Heart left ventricle (tissue), 13 donors: Measurements from ENCODE around the gene SLC22A25.

Source experiments
- CTCF ChIP-seq, 12 donors: fragments of 200-600 bp; sonication (generic) in 4 of 12; IDR thresholded peaks; one replicate each; pipeline versions ENCODE4 v1.5.0 to v1.8.0; 2018 to 2022; ENCODE audit warnings: antibody characterized with exemption in 12 of 12, mild to moderate bottlenecking in 5 of 12
- POLR2A ChIP-seq, 2 donors: fragments of 450-650 bp; IDR thresholded peaks; one replicate each; pipeline ENCODE4 v1.6.1; 2017; ENCODE audit warnings: antibody characterized with exemption in 2 of 2, mild to moderate bottlenecking in 2 of 2, moderate library complexity in 2 of 2
- donor health status: ischemic (EF 13 %, LVEDD 7.1; RV severe dilation, severe dysfunction).
- donor health status: DM: no; HTN: yes; CAD: no.
- donor health status: DM: no; HTN: no; CAD: no.
- donor health status: ischemic (EF 25% LVEDD 6.9; RV normal size, moderate dysfunction).
- donor health status: ischemic (EF 25% LVEDD 5.7; RV mildly dilated, moderate dysfunction).
- donor health status: ischemic (EF 35%, LVEDD 5.7; RV mildly dilated, moderate dysfunction).
- donor health status: nonischemic (EF 11% LVEDD 7.7; RV severe dilation, severe dysfunction).
- donor health status: DM: yes; HTN: yes; CAD: no.
- donor health status: PGD.
- donor health status: ischemic (EF 29% LVEDD 5.4; RV normal size, mild dysfunction).
- donor health status: nonischemic (EF 23%, LVEDD 6.1; RV moderate dilation, normal function).

- TF ChIP-seq CTCF (IDR thresholded peaks at IDR 0.05) (no peak), POLR2A (IDR thresholded peaks at IDR 0.05) (no peak)
Observed at GRCh38 chr11:63274776-63275175, 31.4 kb upstream of the SLC22A25 start.
